ENCODE data around the gene AGPAT4. TPM values are rescaled to one million over a fixed set of nuclear protein-coding genes. Genes with fewer than 3 reads are reported as not detected.
"Not testable (repeated sequence)": the region's sequence is repeated elsewhere in the genome, so short reads cannot be mapped to it uniquely, and the experiment has no call there.

The AGPAT4 gene
- total RNA-seq, 4 donors from 2014 or later = 0.53 to 11.6 (median 3.3) TPM

DNA sequence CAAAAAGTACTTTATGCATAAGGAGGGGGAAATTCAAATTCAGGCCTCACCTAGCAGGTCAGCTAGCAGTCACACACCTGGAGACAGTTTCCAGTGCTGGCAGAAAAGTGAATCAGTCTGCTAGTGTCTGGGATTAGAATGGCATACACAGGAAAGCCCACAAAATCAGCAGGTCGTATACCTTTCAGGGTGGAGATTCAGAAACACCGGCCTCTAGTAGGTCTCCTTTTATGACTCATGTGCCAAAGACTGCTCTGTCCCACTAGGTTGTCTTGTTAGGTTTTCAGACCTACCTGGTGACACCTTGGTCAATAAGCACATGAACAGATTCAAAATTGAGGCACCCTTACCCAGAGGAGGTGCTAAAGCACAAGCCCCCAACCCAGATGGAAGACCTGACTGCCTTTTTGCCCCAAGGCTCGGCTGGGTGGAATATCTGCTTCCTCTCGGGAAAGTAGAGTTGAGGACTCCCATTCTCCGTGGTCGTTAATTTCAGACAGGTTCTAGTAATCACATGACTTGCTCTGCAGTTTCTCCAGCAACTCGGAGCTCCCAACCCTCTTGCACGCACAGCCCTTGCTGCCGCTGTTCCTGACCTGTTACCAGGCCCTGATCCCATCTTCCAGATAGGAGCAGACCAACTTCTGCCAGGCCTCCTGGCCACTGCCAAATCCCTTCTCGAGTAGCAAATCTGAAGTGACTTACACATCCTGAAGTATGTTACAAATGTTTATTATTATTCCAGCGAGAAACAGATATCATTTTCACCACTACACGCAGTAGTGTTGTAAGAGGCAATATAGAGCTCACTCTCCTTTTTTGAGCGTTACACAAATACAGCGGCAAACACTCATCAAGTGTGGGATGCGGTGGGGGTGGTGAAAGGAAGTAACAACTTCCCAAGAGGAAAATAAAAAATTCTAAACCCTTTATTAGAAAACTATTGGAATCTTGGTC, 46.6 kb downstream of the AGPAT4 start:
- no peak overlapping the region for H3K4me3 ChIP-seq
- H3K27ac ChIP-seq = no peak overlapping the region
- H3K36me3 ChIP-seq = no peaks in the 10 kb centered on the region
- DNase-seq = no peak
- H3K9me3 ChIP-seq = no peaks in the 10 kb centered on the region
- no peaks in the 10 kb centered on the region for H3K4me1 ChIP-seq
- TF ChIP-seq, protein P1, sequence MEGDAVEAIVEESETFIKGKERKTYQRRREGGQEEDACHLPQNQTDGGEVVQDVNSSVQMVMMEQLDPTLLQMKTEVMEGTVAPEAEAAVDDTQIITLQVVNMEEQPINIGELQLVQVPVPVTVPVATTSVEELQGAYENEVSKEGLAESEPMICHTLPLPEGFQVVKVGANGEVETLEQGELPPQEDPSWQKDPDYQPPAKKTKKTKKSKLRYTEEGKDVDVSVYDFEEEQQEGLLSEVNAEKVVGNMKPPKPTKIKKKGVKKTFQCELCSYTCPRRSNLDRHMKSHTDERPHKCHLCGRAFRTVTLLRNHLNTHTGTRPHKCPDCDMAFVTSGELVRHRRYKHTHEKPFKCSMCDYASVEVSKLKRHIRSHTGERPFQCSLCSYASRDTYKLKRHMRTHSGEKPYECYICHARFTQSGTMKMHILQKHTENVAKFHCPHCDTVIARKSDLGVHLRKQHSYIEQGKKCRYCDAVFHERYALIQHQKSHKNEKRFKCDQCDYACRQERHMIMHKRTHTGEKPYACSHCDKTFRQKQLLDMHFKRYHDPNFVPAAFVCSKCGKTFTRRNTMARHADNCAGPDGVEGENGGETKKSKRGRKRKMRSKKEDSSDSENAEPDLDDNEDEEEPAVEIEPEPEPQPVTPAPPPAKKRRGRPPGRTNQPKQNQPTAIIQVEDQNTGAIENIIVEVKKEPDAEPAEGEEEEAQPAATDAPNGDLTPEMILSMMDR (IDR thresholded peaks at IDR 0.05) = no peak
- TF ChIP-seq POLR2A (IDR thresholded peaks at IDR 0.05) = no peak
- H3K27me3 ChIP-seq = no peaks in the 10 kb centered on the region

DNA sequence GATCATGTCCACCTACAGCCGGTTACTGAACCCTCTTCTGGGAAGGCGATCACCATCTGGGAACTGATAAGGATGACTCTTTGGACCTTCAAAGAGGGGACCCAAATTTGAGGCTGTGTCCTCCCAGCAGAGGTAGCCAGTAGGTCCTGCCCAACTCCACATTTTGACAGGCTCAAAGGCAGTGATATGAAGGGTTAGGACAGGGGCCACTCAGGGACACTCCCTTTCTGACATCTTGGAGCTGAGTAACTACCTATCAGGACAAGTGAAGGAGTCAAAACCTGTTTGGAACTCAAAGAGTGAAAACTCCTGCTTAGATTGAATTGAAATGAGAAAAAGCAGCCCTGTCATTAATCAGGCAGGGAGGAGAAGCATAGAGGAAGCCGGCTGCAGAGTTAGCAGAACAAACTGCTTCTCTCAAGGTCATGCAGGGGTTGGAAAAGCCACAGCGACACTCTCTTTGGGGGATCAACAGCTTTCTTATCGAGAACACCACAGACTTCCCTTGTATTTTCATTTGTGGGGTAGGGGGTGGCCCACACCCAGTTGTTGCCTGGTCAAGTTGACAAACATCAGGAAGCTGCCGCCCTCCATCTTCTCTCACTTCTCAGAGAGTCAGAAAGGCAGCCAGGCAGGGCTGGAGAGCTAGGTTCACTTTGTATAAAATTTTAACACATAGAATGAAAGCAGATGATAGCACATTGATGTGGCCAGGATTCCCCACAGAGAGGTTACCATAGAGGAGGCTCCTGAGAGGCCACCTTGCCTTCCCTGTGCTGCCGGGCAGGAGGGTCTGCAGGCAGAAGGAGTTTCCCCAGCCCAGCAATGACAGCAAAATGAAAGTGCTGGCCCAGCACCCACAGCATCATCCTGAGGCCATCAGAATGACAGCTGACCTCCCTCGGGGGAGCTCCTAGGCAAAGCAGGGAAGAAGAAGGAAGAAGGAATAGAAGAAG, 47.6 kb downstream of the AGPAT4 start:
- no peak for DNase-seq
- H3K36me3 ChIP-seq = no peaks in the 10 kb centered on the region
- TF ChIP-seq, protein P1 (IDR thresholded peaks at IDR 0.05) = no peak
- no peak for TF ChIP-seq POLR2A (IDR thresholded peaks at IDR 0.05)
- no peak overlapping the region for H3K4me3 ChIP-seq
- no peaks in the 10 kb centered on the region for H3K9me3 ChIP-seq
- H3K27ac ChIP-seq = no peak overlapping the region
- H3K27me3 ChIP-seq = no peaks in the 10 kb centered on the region
- no peaks in the 10 kb centered on the region for H3K4me1 ChIP-seq

DNA sequence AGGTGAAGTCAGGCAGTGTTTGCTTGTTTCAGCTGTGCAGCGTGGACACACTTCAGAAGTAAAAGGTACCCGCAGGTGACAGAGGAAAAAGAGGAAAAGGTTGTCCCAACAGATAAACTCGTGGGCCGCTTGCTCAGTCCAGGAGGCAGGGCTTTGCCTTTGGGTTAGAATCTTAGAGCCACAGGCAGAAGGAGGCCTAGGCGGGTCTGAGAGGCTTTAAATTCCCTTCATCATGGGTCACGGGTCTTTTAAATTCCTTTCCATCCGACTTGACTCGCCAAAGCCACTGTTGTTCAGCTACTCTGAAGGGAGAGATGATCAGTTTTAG, 48.2 kb downstream of the AGPAT4 start:
- H3K4me1 ChIP-seq = no peaks in the 10 kb centered on the region

DNA sequence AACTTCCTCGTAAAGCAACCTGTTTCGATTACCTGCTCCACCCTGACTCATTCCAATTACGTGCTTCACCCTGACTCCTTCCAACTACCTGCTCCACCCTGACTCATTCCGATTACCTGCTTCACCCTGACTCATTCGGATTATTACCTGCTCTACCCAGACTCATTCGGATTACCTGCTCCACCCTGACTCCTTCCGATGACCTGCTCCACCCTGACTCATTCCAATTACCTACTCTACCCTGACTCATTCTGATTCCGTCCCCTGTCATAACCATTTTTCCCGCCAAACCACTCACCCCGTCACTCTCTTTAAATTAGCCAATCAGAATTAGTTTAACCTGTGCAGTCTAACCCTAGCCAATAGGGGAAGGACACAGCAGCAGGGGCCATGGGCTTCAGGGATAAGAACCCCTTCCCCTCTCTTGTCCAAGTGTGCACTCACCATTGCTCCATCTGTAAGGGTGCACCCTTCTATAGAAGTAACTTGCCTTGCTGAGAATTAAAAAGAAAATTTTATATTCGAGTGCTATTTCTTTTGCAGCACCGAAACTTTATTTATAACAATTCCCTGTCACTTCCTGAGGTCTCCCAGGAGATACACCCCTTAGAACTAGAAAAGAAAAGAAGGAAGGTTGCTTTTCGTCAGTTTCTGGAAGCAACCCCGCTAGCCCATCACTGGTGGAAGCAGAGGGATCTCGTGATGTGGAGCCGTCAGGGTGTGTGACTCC, 48.7 kb downstream of the AGPAT4 start:
- DNase-seq, H3K4me1 ChIP-seq, H3K27ac ChIP-seq, H3K27me3 ChIP-seq, H3K9me3 ChIP-seq, H3K36me3 ChIP-seq, H3K4me3 ChIP-seq: not testable (repeated sequence)

More for the DNA sequence above, 48.2 kb downstream of the AGPAT4 start:
- H3K27me3 ChIP-seq = no peaks in the 10 kb centered on the region
- H3K4me3 ChIP-seq = no peak overlapping the region
- H3K27ac ChIP-seq = no peak overlapping the region
- H3K9me3 ChIP-seq = no peaks in the 10 kb centered on the region
- no peaks in the 10 kb centered on the region for H3K36me3 ChIP-seq
- TF ChIP-seq, protein P1 (IDR thresholded peaks at IDR 0.05) = no peak
- no peak for TF ChIP-seq POLR2A (IDR thresholded peaks at IDR 0.05)
- no peak for DNase-seq

DNA sequence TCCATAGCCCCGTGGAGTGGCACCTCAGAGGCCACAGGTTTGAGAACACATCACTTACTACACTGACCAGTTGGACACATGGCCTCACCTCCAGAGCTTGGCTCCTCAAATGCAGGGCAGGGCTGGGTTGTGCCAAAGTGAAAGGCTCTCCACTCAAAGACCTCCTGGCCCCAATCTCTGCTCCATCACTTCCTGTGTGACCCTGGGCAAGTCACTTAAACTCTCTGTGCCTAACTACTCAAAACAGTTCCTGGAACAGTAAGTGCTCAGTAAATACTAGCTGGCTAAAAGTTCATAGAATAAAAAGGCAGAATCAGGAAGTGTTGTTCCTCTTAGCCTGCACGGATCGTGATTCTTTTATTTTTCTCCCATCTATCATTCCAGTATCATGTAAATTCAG, 50.2 kb downstream of the AGPAT4 start:
- Histone ChIP-seq H3K4me1 (no peaks in the 10 kb centered on the region), H3K36me3 (no peaks in the 10 kb centered on the region), H3K27me3 (no peaks in the 10 kb centered on the region), H3K27ac (no peak overlapping the region), H3K9me3 (no peaks in the 10 kb centered on the region), H3K4me3 (no peak overlapping the region)
- DNase-seq = no peak
- TF ChIP-seq, protein P1 (IDR thresholded peaks at IDR 0.05) = no peak
- no peak for TF ChIP-seq POLR2A (IDR thresholded peaks at IDR 0.05)
